ENCODE measurements around the gene FBRSL1. TPM values are rescaled to one million over a fixed set of nuclear protein-coding genes. Genes with fewer than 3 reads are reported as not detected.

The FBRSL1 gene
- total and polyA plus RNA-seq, 4 donors: 2.5 to 35.5 (median 5.6) TPM

DNA sequence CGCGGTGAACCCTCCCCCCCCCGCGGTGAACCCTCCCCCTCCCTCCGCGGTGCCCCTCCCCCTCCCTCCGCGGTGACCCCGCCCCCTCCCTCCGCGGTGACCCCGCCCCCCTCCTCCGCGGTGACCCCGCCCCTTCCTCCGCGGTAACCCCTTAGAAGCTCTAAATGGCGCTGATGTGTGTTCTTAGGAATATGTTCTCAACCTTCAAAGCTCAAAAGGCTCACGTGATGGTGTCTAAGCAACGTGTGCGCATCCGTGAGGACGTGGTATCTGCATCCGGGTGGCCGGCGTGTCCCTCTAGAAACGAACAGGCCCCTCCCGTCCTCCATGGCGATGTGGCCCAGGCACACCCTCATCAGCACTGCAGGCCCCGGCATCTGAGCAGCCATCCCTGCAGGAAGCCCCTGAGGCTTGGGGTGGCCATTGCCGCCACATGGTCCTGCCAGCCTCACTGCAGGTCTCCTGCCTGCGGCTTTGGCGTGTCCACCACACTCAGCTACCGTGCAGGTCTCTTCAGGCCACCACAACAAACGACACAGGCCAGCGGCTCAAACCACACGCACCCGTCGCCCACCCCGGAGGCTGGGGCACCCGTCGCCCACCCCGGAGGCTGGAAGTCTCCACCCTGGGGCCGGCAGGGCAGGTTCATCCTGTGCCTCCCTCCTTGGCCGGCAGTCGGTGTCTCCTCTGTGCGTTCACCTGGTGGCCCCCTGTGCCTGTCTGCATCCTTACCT is 14.5 kb upstream of the FBRSL1 start:
- H3K27ac ChIP-seq (ENCODE audit: low read depth in 1 of 2, low read length in 2 of 2): no peak overlapping the region
- H3K4me1 ChIP-seq (ENCODE audit: control insufficient read depth in 4 of 4, insufficient read depth in 4 of 4, low read length in 3 of 4): no peaks in the 10 kb centered on the region
- no peaks in the 10 kb centered on the region for H3K27me3 ChIP-seq (ENCODE audit: control insufficient read depth in 4 of 4, insufficient read depth in 4 of 4, low read length in 3 of 4)
- no peaks in the 10 kb centered on the region for H3K9me3 ChIP-seq (ENCODE audit: control insufficient read depth in 4 of 4, low read length in 3 of 4)
- H3K9ac ChIP-seq (ENCODE audit: low read depth in 1 of 2, low read length in 2 of 2): no peak overlapping the region
- no peak for DNase-seq (ENCODE audit: low spot score)
- 83% methylated on average over 35 of the region's 47 CpGs for WGBS
- H3K4me3 ChIP-seq (ENCODE audit: low read depth in 1 of 3, low read length in 3 of 3): no peak overlapping the region
- TF ChIP-seq HNF4G (IDR thresholded peaks at IDR 0.05) (no peak), NR2F2 (IDR thresholded peaks at IDR 0.05) (no peak), FOXA1 (IDR thresholded peaks at IDR 0.05) (no peak), EGR1 (IDR thresholded peaks at IDR 0.05; ENCODE audit: low read depth in 2 of 2) (no peak), TAF1 (conservative IDR thresholded peaks at IDR 0.05) (no peak), GABPA (IDR thresholded peaks at IDR 0.05 in 1 of 2, conservative IDR thresholded peaks at IDR 0.05 in 1 of 2) (no peak), HNF4A (conservative IDR thresholded peaks at IDR 0.05) (no peak), RAD21 (IDR thresholded peaks at IDR 0.05) (no peak), RXRA (IDR thresholded peaks at IDR 0.05) (no peak), FOXA2 (IDR thresholded peaks at IDR 0.05) (no peak)
- TF ChIP-seq, protein P1, sequence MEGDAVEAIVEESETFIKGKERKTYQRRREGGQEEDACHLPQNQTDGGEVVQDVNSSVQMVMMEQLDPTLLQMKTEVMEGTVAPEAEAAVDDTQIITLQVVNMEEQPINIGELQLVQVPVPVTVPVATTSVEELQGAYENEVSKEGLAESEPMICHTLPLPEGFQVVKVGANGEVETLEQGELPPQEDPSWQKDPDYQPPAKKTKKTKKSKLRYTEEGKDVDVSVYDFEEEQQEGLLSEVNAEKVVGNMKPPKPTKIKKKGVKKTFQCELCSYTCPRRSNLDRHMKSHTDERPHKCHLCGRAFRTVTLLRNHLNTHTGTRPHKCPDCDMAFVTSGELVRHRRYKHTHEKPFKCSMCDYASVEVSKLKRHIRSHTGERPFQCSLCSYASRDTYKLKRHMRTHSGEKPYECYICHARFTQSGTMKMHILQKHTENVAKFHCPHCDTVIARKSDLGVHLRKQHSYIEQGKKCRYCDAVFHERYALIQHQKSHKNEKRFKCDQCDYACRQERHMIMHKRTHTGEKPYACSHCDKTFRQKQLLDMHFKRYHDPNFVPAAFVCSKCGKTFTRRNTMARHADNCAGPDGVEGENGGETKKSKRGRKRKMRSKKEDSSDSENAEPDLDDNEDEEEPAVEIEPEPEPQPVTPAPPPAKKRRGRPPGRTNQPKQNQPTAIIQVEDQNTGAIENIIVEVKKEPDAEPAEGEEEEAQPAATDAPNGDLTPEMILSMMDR (IDR thresholded peaks at IDR 0.05; ENCODE audit: low read depth, low read length, missing input control): no peak
- TF ChIP-seq, protein P2, sequence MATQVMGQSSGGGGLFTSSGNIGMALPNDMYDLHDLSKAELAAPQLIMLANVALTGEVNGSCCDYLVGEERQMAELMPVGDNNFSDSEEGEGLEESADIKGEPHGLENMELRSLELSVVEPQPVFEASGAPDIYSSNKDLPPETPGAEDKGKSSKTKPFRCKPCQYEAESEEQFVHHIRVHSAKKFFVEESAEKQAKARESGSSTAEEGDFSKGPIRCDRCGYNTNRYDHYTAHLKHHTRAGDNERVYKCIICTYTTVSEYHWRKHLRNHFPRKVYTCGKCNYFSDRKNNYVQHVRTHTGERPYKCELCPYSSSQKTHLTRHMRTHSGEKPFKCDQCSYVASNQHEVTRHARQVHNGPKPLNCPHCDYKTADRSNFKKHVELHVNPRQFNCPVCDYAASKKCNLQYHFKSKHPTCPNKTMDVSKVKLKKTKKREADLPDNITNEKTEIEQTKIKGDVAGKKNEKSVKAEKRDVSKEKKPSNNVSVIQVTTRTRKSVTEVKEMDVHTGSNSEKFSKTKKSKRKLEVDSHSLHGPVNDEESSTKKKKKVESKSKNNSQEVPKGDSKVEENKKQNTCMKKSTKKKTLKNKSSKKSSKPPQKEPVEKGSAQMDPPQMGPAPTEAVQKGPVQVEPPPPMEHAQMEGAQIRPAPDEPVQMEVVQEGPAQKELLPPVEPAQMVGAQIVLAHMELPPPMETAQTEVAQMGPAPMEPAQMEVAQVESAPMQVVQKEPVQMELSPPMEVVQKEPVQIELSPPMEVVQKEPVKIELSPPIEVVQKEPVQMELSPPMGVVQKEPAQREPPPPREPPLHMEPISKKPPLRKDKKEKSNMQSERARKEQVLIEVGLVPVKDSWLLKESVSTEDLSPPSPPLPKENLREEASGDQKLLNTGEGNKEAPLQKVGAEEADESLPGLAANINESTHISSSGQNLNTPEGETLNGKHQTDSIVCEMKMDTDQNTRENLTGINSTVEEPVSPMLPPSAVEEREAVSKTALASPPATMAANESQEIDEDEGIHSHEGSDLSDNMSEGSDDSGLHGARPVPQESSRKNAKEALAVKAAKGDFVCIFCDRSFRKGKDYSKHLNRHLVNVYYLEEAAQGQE (IDR thresholded peaks at IDR 0.05): no peak
- no peaks in the 10 kb centered on the region for H3K36me3 ChIP-seq (ENCODE audit: control insufficient read depth in 4 of 4, insufficient read depth in 3 of 4, low read depth in 1 of 4, low read length in 3 of 4)

DNA sequence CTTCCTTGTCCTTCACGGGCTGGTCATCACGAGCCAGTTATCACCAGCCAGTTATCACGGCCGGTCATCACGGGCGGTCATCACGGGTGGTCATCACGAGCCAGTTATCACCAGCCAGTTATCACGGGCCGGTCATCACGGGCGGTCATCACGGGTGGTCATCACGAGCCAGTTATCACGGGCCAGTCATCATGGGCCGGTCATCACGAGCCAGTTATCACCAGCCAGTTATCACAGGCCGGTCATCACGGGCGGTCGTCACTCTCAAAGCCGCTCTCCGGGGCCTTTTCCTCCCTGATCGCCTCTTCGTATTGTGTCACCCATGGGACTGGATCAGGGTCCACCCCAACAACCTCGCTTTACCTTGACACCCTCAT is 13.9 kb upstream of the FBRSL1 start:
- Histone ChIP-seq H3K36me3 (ENCODE audit: control insufficient read depth in 4 of 4, insufficient read depth in 3 of 4, low read depth in 1 of 4, low read length in 3 of 4) (no peaks in the 10 kb centered on the region), H3K4me1 (ENCODE audit: control insufficient read depth in 4 of 4, insufficient read depth in 4 of 4, low read length in 3 of 4) (no peaks in the 10 kb centered on the region), H3K4me3 (ENCODE audit: low read depth in 1 of 3, low read length in 3 of 3) (no peak overlapping the region), H3K9me3 (ENCODE audit: control insufficient read depth in 4 of 4, low read length in 3 of 4) (no peaks in the 10 kb centered on the region), H3K9ac (ENCODE audit: low read depth in 1 of 2, low read length in 2 of 2) (no peak overlapping the region), H3K27me3 (ENCODE audit: control insufficient read depth in 4 of 4, insufficient read depth in 4 of 4, low read length in 3 of 4) (no peaks in the 10 kb centered on the region), H3K27ac (ENCODE audit: low read depth in 1 of 2, low read length in 2 of 2) (no peak overlapping the region)
- WGBS: 90% methylated on average over 26 of the region's 26 CpGs
- TF ChIP-seq, protein P3, sequence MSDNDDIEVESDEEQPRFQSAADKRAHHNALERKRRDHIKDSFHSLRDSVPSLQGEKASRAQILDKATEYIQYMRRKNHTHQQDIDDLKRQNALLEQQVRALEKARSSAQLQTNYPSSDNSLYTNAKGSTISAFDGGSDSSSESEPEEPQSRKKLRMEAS (IDR thresholded peaks at IDR 0.05): no peak
- TF ChIP-seq TAF1 (conservative IDR thresholded peaks at IDR 0.05) (no peak), HNF4G (IDR thresholded peaks at IDR 0.05) (no peak), GABPA (IDR thresholded peaks at IDR 0.05 in 1 of 2, conservative IDR thresholded peaks at IDR 0.05 in 1 of 2) (no peak), EGR1 (IDR thresholded peaks at IDR 0.05; ENCODE audit: low read depth in 2 of 2) (no peak), HNF4A (conservative IDR thresholded peaks at IDR 0.05) (no peak), NR2F2 (IDR thresholded peaks at IDR 0.05) (no peak), YY1 (IDR thresholded peaks at IDR 0.05) (no peak), RAD21 (IDR thresholded peaks at IDR 0.05) (no peak)
- TF ChIP-seq, protein P2 (IDR thresholded peaks at IDR 0.05): no peak
- TF ChIP-seq, protein P4, sequence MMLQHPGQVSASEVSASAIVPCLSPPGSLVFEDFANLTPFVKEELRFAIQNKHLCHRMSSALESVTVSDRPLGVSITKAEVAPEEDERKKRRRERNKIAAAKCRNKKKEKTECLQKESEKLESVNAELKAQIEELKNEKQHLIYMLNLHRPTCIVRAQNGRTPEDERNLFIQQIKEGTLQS (IDR thresholded peaks at IDR 0.05): no peak
- TF ChIP-seq, protein P1 (IDR thresholded peaks at IDR 0.05; ENCODE audit: low read depth, low read length, missing input control): no peak
- no peak for DNase-seq (ENCODE audit: low spot score)

Measured in liver (tissue), 9 donors.